GM21737 (cell line): Measurements from ENCODE around the gene LATS2.

Source experiments
- ATAC-seq: cut with Tn5 transposase; IDR thresholded peaks from one replicate; pipeline ENCODE4 v1.9.1; 2021; ENCODE audit warnings: mild to moderate bottlenecking, moderate library complexity; ENCODE audit not compliant: unreplicated experiment

Gene LATS2

DNA sequence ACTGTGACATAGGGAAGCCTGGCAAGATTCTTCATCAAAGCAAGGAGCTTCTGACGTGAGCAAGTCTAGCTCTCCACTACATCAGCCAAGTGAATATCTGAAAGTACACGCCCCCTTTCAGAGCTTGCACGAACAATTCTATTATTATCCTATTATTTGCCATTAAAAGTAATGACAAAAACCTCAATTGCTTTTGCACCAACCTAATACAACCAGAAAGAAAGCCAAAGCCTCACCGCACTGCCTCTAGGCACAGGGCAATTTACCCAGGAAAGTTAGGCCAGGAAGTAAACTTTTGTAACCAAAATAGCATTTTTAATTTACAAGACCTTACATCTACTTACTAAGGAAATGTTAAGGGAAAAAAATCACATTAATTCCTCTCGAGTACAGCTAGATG is 41.2 kb downstream of the LATS2 start:
- ATAC-seq = no peak

DNA sequence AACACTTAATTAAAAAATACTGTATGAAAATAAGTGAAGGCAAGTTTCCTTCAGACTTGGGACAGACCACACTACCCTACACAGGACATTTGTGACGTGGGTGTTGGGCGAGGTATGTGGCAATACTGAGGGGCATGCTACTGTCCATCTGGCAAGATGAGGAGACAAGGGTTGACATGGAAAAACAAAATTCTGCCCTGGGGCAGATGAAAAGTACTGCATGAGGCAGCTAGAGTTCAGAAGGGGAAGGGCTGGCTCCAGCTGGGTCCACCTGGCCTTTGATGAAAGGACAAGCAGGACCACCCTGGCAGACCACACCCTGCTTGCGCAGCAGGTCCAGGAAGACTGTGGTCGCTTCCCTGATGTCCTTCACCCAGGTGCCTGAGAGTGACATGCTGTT is 43.2 kb downstream of the LATS2 start:
- ATAC-seq = no peak

DNA sequence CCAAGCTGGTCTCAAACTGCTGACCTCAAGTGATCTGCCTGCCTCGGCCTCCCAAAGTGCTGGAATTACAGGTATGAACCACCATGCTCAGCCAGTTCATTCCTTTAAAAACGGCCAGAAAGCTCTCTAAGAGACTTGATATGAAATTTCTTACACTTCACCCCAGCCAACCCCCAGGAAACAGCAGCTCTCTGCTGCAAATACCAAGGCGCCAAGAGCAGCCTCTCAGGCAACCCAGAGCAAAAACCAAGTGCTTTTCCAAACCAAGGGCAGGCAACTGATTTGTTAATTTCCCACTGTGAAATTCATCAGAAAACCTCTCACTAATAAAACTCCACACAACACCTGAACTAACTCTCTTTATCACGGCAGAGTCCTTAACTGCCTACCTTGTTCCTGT is 44.9 kb downstream of the LATS2 start:
- no peak for ATAC-seq

DNA sequence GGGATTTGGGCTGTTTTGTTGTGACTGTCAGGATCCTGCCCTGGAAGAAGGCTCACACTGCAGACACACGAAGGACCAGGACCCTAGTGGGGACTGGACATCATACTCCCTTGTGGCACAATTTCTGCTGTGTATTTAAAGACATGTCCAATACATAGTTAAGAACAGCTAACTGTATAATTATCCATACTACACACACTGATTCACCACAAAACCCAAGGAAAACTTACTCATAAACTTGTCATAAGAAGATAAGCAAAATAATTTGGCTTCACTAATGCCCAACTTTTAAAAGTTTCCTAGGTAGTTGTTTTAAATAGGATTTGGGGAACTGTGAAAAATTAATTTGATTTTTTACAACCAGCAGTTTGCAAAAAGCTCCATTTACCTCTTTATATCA is 46.1 kb downstream of the LATS2 start:
- ATAC-seq = no peak

DNA sequence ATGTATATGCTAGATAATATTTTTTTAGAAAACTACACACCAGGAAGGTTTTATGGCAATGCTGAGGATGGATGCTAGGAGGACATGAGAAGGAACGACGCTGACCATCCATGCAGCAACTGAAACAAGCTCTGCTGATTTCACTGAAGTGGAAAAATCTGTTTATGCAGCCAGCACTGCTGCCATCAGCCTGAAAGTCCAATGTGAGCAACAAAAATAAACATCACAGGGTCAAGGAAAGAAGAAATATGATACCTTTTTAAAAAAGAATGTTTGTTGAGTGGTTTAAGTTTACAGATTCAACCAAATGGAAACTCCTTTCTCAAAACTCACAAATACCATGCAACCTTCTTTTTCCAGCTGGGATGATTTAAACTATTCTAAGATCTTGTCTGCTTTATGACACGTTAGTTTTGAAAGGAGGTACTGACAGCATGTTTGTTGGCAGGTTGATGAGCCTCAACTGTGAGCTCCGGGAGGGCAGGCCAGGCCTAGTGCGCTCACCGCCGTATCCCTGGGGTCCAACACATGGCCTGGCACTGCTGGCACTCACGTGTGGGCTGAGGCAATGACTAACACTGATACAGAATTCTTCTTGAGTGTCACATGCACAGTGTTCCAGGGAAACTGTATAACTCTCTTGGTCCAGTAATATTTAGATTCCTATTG is 46.8 kb downstream of the LATS2 start:
- ATAC-seq = no peak

DNA sequence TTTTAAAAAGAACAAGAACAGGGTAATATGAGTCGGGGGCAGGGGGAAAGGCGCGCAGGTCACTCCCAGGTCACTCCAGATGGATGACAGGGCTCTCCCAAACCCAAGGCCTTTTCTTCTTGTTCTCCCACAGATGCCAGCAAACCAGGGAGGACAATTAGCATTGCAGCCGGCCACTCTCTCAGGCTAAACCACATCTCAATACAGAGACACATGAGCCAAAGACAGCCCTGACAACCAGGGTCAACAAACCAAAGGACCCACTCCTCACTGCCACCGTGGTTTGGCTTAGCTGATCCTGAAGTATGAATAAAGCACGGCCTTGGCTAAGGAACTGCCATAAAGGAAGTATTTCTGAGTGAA is 47.3 kb downstream of the LATS2 start:
- no peak for ATAC-seq

DNA sequence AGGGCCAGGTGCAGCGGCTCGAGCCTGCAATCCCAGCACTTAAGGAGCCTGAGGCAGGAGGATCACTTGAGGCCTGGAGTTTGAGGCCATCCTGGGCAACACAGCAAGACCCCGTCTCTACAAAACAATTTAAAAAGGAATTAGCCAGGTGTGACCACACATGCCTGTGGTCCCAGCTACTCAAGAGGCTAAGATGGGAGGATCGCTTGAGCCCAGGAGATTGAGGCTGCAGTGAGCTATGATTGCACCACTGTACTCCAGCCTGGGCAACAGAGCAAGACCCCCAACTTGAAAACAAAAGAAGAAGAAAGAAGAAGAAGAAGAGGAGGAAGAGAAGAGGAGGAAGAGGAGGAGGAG is 47.7 kb downstream of the LATS2 start:
- no peak for ATAC-seq

DNA sequence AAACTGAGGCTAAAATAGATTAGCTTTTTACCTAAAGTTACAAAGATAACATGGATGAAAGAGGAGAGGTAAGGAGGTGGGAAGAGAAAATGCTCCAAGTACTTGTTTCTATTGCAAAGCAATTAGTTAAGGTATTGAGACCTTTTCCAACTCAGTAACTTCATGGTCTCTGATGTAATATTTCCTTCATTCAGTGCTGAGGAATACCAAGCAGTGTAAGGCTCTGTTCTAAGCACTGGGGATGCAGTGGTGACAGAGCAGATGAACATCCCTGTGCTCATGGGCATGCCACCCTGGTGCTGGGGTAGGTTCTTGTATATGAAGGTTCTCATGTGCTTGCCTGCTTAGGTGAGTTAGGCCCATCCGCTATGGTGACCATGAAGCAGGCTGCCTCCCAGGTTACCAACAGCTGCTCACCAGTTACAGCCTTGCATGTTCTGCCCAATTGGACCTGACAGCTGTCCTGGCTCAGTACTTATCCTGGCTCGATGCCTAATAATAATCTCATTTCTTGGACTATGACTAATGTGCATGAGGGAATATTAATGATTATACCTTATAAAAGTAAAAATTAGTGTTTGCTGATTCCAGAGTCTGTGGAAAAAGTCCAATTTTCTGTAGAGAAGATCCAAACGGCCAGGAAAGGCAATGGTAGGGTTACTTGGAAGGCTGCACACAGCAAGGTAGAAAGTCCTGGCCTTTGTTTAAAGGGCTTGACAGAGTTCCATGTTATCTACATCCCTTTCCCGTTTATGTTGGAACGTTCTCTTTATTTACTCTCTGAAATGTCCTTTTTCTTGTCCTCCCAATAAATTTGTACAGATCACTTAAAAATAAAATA is 48.3 kb downstream of the LATS2 start:
- no peak for ATAC-seq

DNA sequence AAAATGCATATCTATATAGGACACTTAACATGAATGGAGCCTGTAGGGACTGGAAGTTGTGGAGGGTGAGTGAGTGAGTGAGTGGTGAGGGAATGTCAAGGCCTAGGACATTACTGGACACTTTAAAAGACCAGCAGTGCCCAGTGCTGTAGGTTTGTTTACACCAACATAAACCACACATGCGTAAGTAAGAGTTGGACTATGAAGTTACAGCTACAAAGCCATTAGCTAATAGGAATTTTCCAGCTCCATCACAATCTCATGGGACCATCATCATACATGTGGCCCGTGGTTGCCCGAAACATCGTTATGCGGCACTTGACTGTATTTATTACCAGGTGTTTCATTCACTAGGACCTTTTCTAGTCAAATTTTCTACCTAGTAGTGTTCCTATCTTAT is 49.2 kb downstream of the LATS2 start:
- ATAC-seq = no peak

DNA sequence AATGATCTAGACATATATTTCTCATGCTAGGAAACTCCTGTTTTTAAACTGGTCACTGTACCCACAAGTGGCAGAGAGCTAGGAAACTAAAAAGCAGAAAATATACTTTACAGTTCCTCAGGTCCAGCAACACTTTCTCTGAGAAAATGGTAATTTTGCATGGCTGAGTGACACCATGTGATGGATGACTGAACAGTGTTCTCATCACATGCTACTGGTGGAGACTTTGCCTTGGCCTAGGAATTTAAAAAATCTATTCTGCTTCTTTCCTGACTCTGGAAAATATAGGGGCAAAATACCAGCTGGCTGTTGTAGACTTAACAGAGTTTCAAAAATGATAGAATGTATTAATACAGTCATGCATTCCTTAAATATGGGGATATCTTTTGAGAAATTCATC is 50.0 kb downstream of the LATS2 start:
- ATAC-seq = no peak

DNA sequence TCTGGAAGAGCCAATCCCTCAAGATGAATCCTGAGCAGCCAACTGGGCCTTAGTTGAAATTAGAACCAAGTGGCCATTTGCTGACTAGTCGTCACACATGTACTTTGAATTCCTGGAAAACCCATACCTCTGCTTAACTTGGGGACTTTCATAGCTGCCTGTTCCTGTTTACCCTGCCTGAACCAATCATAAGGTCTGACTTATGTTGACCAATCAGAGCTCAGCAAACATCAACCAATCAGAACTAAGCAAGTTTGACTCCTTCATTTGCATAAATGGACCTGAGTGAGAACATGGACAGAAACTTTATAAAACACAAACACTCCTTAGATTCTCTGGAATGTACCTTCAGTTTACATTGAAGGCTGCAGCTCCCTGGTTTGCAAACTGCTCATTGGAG is 50.8 kb downstream of the LATS2 start:
- ATAC-seq = no peak

DNA sequence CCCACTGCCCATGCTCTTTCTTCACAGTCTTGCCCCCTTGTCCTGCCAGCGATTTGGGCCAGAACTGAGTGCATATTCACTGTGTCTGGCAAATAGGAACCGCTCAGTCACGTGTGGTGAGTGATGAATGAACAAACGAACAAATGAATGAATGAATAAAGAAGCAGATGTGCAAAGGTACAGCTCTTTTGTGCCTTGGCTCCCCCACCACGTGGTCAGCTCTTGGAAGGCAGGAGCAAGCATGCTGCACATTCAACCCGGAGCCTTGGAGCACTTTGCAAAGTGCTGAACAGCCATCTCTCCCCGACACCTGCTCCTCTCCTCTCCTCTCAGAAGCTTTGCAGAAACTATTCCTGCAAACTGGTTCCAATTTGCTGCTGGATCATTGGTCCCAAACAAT is 52.4 kb downstream of the LATS2 start:
- ATAC-seq = no peak

DNA sequence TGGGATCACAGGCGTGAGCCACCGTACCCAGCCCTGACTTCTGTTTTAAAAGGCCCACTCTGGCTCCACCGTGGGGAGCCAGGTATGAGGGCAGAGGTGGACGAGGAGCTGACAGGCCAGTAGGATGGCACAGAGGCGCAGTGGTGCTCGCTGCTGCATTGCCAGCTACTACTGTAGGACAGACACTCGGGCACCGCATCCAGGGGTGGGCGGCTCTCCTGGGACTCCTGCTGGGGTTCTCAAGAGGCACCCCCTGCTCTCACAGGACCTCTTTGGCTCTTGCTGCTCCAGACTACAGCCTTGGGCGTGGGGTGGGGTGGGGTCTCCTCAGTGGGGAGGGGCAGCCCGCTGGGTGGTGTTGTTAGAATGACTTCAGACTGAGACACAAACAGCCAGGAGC is 53.4 kb downstream of the LATS2 start:
- no peak for ATAC-seq

DNA sequence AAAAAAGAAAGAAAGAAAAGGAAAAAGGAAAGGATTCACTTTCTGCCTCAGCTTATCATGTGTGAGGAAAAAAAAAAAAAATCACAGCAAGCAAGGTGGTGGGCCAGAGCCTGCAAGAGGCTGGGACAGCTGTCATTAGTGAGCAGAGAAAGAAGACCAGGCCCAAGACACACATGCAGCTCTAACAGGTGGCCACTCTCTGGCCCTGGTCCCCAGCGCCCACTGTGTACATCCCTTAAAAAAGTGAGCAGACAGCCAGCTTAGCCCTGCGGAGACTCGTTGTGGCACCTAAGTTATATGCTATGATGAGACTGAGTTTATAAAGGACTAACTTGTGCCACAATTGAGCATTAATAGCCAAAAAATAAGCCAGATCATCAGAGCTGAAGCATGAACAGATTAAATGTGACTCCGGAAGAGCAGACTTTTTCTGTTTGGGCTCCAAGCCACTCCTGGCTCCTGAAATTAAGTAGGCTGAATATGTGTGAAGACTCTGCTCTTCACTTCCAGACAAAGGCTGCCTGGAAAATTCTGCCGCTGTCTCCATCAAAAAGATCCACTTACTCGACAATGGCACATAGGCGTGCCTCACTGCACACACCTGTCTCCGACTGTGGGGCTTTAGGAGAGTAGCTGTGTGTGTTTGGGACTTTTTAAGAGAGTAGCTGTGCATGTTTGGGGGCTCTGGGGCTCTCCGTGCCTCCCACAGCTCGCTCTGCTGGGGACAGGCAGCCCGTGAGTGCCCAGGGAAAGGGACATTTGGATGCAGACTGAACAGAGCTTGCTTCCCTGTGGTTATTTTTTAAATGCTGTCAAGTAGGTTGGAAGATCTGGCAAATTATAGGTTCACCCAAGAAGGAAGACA is 55.0 kb downstream of the LATS2 start:
- ATAC-seq = no peak

DNA sequence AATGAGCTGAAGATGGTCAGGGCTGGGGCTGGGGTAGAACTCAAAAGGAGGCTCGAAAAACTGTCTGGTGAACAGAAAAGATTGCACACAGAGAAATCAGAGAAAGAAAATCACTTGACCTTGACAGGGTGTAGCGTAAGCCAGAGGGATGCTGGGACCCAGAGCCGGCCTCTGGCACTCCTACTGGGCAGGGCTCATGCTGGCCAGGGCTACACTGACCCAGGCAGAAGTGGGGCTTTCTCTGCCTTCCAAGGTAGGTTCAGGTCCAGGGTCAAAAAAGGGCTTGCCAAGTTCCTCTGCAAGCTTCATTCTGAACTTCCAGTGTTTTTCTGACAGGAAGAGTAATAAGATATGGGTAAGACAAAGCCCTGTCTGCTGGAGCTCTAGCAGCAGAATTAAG is 56.2 kb downstream of the LATS2 start:
- no peak for ATAC-seq

DNA sequence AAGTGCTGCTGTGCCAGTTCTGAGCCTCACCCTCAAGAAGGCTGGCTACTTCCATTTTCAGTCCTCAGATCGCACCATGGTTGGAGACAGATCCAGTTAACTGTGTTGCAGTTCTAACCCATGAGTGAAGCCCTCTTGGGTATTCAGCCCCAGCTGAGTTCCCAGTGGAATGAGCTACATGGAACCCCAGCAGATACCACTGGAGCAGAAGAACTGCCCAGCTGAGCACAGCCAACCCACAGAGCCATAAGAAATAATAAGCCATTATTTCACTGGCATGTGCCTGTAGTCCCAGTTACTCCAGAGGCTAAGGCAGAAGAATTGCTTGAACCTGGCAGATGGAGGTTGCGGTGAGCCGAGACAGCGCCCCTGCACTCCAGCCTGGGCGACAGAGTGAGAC is 59.9 kb downstream of the LATS2 start:
- ATAC-seq = no peak

DNA sequence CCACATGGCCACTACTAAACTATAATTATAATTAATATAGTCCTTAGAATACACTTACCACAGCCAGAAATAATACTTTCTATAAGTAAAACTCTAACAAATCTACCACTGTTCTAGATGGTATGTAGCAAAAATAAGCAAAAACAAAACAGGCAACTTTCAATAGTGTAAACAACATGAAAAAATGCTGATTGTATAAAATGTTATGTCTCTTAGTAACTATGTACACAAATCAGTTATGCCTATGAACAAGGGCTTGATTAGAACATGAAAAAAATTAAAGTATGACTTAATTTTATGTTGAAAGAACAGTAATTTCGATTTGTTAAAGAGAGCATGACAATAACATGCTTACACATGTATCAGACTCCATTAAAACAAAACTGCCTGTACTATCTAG is 60.7 kb downstream of the LATS2 start:
- ATAC-seq = no peak

DNA sequence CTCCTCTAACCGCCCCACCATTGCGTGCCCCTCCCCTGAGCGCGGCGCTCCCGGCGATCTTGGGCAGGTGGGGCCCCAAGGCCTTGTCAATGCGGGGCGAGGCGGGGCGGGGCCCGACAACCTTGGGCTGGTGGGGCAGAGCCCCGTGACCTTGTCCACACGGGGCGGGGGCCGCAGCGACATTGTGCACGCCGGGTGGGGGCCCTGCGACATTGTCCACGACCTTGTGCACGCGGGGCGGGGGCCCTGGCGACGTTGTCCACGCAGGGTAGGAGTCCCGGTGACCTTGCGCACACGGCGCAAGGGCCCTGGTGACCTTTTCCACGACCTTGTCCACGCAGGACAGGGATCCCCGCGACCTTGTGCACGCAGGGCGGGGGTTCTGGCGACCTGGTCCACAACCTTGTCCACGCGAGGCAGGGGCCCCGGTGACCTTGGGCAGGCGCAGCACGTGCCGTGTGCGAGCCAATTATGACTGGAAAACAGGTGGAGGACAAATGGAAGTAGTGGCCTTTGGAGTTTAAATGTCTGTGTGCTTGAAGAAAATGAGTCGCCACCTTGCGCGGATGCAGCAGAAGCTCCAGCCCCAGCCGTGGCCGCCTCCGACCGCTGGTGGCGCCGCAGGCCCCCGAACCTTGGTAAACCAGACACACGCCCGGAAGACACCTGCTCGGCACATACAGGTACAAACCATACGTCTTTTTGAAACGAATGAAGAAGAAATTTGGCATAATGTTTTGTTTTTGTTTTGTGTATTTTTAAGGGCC is 62.6 kb downstream of the LATS2 start:
- no peak for ATAC-seq

DNA sequence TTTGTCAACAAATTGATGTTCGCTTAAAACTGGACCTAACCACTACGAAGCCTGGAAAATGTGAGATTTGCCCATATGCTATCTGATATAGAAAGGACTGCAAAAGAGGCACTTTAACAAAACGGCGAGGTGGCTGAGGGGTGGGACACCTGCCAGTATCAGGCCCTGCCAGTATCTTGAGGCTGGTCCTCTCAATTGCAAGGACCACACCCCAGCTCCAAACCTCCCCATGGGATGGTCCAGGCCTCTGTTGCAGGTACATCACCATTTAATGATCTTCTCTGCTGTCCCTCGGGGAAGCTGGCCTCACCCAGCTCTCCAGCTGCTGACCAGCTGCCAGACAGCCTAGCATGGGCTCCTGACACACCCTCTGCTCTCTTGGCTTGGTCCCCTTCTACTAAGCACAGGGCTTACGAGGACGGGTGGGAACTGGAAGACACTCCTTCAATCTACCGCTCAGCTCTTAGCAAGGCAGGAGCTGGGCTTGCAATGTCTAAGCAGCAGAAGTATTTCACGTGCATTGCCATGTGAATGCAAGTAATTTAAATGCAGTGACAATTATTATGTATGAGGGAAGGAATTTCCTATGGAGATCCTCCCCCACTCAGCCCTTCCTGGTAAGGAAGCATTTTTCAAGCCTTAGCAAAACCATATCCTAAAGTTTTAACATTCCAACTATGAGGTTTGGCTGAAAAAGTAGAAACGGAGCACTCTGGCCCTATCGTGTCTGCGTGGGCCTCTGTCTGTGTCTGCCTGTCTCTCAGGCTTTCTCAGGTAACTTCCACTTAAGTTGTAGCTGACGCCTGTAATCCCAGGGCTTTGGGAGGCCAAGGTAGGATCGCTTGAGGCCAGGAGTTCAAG is 63.9 kb downstream of the LATS2 start:
- no peak for ATAC-seq

DNA sequence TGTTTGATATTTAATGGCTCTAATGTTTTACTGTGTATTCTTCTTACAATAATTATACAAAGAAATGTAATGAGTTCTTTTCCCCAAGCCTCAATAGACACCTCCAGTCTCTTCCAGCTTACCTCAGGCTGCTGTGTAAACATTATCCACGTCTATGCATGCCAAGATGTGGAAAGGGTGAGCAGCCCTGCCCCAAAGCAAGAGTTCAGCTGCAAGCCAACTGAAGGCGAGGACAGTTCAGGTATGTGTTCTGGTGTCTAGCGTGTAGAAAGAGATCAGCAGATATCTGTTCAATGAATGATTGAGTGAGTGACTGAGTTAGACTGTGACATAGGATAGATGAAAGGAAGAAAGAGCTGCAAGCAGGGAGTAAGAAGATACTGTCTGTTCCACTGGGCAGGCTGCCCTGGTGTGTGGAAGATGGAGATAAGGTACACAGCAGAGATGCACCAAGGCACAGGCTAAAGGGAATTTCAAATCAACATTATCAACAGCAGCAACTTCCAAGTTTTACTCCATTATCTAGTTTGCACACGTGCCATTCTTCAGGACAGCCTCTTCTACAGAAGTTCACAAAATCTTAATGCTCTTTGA is 66.0 kb downstream of the LATS2 start:
- no peak for ATAC-seq
